NCI-H146 (cell line): ENCODE data around the gene MANBA.

Source experiments
- DNase-seq: peaks from one replicate; lab custom pipeline; 2025; lab: John Stamatoyannopoulos, UW

The MANBA gene

GRCh38 chr4:102678107-102678506 is 82.7 kb downstream of the MANBA start:
- peak; percentile 12 for DNase-seq

DNA sequence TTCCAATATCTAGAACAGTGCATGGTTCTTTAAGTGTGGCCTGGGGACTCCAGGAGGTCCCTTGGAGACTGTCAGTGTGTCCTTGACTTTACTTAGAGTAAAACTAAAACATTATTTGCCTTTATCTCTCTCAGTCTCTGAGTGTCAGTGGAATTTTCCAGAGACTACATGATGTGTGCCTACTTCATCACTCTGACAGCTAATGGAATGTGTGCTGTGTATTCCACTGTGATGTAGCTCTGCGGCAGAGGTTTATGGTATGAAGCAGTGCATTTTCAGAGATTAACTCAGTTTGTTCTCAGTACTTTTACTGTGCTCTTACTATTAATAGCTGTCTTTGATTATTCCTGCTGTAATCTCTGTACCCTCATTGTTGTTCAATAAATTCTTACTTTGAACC is 85.6 kb downstream of the MANBA start:
- no peak for DNase-seq

- no peak for DNase-seq
These were observed 93.8 kb downstream of the MANBA start for GRCh38 chr4:102667001-102667400.

GRCh38 chr4:102665527-102665926 is 95.2 kb downstream of the MANBA start:
- DNase-seq: peak; percentile 73

- DNase-seq: no peak
These were observed 97.7 kb downstream of the MANBA start for GRCh38 chr4:102663073-102663472.

GRCh38 chr4:102657206-102657605 is 103.6 kb downstream of the MANBA start:
- DNase-seq: no peak

GRCh38 chr4:102647117-102647516 is 113.7 kb downstream of the MANBA start:
- no peak for DNase-seq

GRCh38 chr4:102642631-102643298 is 118.0 kb downstream of the MANBA start:
- no peak for DNase-seq

DNA sequence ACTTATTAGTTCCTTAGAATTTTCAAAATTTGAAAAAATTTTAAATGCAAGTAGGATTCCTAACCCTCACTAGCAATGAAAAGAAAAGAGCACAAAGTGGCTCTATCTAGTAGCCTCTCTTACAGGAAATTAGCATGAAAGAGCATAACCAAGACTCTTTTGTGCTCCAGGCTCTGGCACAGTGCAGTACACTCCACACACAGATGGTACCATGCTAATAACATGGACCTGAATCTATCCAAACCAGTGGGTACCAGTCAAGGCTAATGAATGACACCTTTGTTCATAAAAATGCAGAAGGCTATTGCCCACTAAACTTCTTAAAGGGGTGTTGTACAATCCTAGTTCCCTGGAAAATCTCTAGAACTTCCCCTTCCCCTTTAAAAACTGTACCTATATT is 119.0 kb downstream of the MANBA start:
- DNase-seq: no peak

- DNase-seq: no peak
These were observed 120.1 kb downstream of the MANBA start for GRCh38 chr4:102640669-102641068.

- no peak for DNase-seq
These were observed 121.2 kb downstream of the MANBA start for GRCh38 chr4:102639598-102639997.

DNA sequence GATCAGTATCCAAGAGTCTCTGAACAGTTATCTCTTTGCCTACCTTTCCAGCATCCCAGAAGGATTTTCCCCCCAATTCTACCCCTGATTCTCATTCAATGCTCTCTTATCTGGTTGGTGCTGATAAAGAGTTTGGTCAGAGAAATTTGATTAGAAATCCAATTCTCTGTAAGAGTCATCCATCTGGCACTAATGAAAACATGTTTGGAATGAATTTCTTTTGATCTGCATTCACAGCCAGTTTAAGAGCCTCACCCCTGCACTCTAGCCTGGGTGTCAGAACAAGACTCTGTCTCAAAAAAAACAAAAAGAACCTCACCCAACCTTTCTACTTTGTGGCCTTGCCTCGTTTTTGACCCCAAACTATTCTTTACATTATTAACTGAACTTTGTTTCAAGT is 122.1 kb downstream of the MANBA start:
- no peak for DNase-seq

DNA sequence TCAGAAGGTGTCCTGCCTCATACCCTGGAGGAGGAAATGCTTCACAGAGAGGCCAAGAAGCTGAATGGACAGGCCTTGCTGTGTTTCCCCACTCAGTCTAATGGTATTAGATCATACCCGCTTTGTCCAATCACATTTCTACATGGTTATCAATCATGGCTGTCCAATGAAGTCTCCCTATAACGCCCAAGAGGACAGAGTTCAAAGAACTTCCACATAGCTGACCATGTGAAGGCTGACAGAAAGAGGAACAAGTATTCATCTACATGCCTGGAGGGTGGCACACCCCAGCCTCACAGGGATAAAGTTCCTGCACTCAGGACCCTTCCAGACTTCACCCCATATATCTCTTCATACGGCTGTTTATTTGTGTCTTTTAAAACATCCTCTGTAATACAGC is 123.4 kb downstream of the MANBA start:
- DNase-seq: no peak

DNA sequence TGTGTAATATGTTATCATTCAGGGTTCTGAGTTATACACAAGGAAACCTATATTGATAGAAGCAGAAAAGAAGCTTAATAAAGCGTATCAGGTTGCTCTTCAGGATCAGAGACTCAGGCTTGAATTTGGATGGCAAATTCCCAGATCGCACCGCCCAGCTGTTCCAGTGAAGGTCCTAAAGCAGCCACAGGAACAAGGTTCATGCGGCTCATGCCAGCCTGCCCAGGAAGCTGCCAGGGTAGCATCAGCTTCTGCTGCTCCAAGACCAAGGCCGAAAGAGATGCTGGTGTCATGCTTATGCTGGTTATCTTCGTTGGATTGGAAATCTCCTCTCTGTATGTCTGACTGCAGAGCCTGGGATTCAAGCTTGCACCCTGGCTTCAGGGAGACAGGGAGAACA is 127.7 kb downstream of the MANBA start:
- DNase-seq: no peak

- no peak for DNase-seq
These were observed 128.3 kb downstream of the MANBA start for GRCh38 chr4:102632241-102633065.

DNA sequence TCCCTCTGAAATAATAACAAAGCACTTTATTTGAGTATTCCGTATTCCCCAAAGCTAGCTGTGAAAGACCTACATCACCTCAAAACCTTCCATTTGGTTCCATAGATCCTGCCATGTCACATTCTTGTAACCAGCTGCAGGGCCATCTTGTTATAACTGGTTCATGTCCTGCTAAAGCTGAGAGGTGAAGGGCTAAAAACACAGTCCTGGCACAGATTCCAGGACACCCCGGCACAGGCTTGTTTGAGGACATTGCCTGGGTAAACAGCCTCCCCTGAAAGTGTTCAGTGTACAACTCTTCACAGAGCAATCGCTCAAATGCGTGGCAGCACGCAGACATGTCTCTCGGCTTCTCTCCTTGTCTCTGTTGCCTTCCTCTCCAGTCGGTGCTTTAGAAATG is 129.2 kb downstream of the MANBA start:
- DNase-seq: no peak

DNA sequence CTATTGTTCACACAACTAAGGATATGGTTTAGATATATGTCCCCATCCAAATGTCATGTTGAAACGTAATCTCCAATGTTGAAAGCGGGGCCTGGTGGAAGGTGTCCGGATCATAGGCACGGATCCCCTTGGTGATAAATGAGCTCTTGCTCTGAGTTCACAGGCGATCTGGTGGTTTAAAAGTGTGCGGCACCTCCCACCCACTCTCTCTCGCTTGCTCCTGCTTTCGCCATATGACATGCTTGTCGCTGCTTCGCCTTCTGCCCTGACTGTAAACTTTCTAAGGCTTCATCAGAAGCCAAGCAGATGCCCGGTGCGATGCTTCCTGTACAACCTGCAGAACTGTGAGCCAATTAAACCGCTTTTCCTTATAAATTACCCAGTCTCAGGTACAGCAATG is 131.1 kb downstream of the MANBA start:
- DNase-seq: no peak

DNA sequence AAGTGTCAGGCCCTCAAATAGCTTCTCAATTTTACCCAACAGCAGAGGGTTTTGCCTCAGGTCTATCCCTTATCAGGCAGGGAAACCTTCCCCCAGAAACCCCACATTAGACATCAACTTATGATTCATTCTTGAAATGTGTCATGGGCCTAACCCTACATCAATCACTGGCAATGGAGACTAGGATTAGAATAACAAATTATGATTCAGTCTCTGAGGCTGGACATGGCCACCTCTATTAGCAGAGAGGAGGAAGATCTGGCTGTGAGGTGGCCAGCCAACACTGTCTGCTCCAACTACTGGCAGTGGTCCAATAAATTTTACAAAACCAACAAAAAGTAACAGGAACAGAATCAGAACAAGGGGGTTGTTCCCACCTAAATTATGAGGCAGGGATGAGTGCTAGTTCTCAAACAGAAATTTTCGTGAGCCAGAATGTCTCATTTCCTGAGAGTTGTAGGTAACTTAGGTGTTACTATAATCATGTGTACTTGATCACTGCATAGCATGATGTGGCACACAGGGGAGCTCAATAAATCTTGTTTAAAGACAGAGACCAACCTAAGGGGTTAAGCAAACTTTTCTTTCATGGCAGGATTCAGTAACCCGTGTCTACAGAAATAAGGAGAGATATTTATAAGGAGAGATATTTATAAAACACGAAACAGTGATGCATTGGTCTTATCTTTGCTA is 132.8 kb downstream of the MANBA start:
- DNase-seq: no peak

GRCh38 chr4:102625232-102625930 is 135.4 kb downstream of the MANBA start:
- no peak for DNase-seq

DNA sequence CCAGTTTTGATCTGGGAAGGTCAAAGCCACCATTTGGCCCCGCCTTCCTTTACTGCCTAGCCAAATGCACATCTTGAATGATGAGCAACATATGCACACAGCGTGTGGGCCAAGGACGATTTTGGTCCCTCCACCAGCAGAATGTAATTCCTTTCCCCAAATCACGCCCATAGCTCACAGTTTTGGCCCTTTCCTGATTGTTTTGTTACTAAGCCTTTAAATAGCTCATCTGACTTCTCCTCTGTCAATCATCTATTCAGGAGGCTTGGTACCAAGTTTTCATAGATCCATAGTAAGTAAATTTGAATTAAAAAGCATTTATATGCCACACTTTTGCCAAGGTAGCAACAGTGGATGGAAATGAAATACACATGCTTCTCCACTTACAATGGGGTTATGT is 136.3 kb downstream of the MANBA start:
- DNase-seq: no peak

- DNase-seq: peak; percentile 59
These were observed 137.1 kb downstream of the MANBA start for GRCh38 chr4:102623622-102624021.
